ENCODE results near the gene SRF. TPM values are rescaled to one million over a fixed set of nuclear protein-coding genes. Genes with fewer than 3 reads are reported as not detected.

Gene SRF
- total RNA-seq, 1 donor from 2014 or later, result 29.2 TPM

DNA sequence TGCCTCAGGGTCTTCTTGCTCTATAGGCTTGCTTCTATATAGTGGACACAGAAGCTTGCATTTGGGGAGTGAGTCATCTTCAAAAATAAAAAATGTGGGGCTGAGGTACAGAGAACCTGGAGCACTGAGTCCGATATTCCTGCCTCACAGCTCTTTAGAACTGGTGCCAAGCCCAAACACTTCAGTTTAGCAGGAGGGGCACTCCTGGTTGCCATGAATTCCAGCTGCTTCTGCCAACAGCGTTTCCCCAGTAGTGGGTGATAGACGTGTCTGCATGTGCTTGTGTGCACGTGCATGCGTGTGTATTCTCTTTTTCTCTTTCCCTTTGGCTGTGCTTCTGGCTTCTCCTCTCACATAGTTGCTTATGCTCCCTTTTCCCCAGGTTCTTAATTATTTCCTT, 46.3 kb downstream of the SRF start:
- DNase-seq, result no peak
- intact Hi-C loops (cut with DNase I), result no loop called here
- Histone ChIP-seq H3K27me3 (ENCODE audit: low read depth) (no peaks in the 10 kb centered on the region), H3K27ac (no peak overlapping the region), H3K4me1 (no peaks in the 10 kb centered on the region), H3K36me3 (peaks cover 59% of the 10 kb centered on the region), H3K4me3 (no peak overlapping the region), H3K9me3 (no peaks in the 10 kb centered on the region)
- no peak for TF ChIP-seq CTCF (IDR thresholded peaks at IDR 0.05)
- ATAC-seq, result peak; percentile 63 to 66

GRCh38 chr6:43219119-43219518, 48.0 kb downstream of the SRF start:
- H3K27me3 ChIP-seq (ENCODE audit: low read depth), result no peaks in the 10 kb centered on the region
- no peak for TF ChIP-seq CTCF (IDR thresholded peaks at IDR 0.05)
- ATAC-seq (no peak), DNase-seq (no peak)
- H3K27ac ChIP-seq, result no peak overlapping the region
- H3K4me1 ChIP-seq, result peaks cover 3% of the 10 kb centered on the region
- no peaks in the 10 kb centered on the region for H3K9me3 ChIP-seq
- intact Hi-C loops (cut with DNase I), result no loop called here
- no peak overlapping the region for H3K4me3 ChIP-seq
- H3K36me3 ChIP-seq, result peaks cover 69% of the 10 kb centered on the region

GRCh38 chr6:43219814-43220213, 48.7 kb downstream of the SRF start:
- Histone ChIP-seq H3K9me3 (no peaks in the 10 kb centered on the region), H3K4me3 (no peak overlapping the region), H3K4me1 (peaks cover 9% of the 10 kb centered on the region), H3K36me3 (peaks cover 63% of the 10 kb centered on the region), H3K27ac (no peak overlapping the region), H3K27me3 (ENCODE audit: low read depth) (no peaks in the 10 kb centered on the region)
- intact Hi-C loops (cut with DNase I), result no loop called here
- TF ChIP-seq CTCF (IDR thresholded peaks at IDR 0.05), result no peak
- DNase-seq (no peak), ATAC-seq (no peak)

GRCh38 chr6:43220439-43220951, 49.4 kb downstream of the SRF start:
- Histone ChIP-seq H3K27me3 (ENCODE audit: low read depth) (no peaks in the 10 kb centered on the region), H3K27ac (no peak overlapping the region), H3K9me3 (no peaks in the 10 kb centered on the region), H3K36me3 (peaks cover 56% of the 10 kb centered on the region), H3K4me1 (peaks cover 9% of the 10 kb centered on the region), H3K4me3 (no peak overlapping the region)
- no peak for TF ChIP-seq CTCF (IDR thresholded peaks at IDR 0.05)
- intact Hi-C loops (cut with DNase I), result no loop called here
- no peak for DNase-seq
- ATAC-seq, result no peak

- no peak for TF ChIP-seq CTCF (IDR thresholded peaks at IDR 0.05)
- peaks cover 48% of the 10 kb centered on the region for H3K36me3 ChIP-seq
- no peak overlapping the region for H3K27ac ChIP-seq
- intact Hi-C loops (cut with DNase I), result no loop called here
- no peak for ATAC-seq
- no peaks in the 10 kb centered on the region for H3K27me3 ChIP-seq (ENCODE audit: low read depth)
- DNase-seq, result no peak
- no peaks in the 10 kb centered on the region for H3K9me3 ChIP-seq
- H3K4me3 ChIP-seq, result no peak overlapping the region
- H3K4me1 ChIP-seq, result peaks cover 9% of the 10 kb centered on the region
Observed at GRCh38 chr6:43221046-43221972, 50.2 kb downstream of the SRF start.

Data from lower lobe of right lung (tissue), 2 donors.